Measurements from ENCODE around the gene NME7.

NME7 gene

DNA sequence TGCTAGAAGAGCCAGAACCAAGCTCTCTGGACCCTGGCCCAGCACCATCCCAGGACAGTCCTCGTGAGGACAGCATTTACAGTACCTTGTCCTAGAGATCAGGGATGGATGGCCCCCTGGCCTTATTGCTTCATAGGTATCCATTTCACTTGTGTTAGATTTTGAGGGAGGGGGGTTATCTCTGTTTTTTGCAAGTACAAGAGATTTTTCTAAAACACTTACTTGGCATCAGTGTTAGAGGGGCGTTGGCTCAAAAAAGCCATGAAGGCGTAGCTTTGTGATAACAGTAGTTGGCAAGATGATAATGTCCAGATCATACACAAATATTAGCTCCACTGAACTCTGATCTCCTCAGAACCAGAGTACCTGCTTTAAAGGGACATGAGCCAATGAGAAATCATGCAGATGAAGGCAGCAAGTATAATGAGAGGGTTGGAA, 266.9 kb downstream of the NME7 start:
- H3K36me3 ChIP-seq (ENCODE audit: control insufficient read depth in 4 of 4, insufficient read depth in 4 of 4, low read length in 3 of 4) = no peaks in the 10 kb centered on the region
- CTCF ChIA-PET = interaction anchor here (1.0 to 1.6 kb wide), 4 partner anchors 8 to 250 kb away, joined by 3 to 5 read pairs (median 4); no protein-coding TSS in a partner anchor
- no peak overlapping the region for H3K27ac ChIP-seq (ENCODE audit: insufficient read depth in 1 of 2, low read depth in 1 of 2, low read length in 2 of 2, poor library complexity in 1 of 2, severe bottlenecking in 2 of 2)
- POLR2A ChIA-PET = no interaction called here
- peaks cover 0 to 8% (median 8%) of the 10 kb centered on the region in 4 experiments for H3K4me1 ChIP-seq (ENCODE audit: control extremely low read depth in 1 of 4, control insufficient read depth in 4 of 4, insufficient read depth in 4 of 4, low read length in 3 of 4)
- no peak for DNase-seq
- no peaks in the 10 kb centered on the region for H3K9me3 ChIP-seq (ENCODE audit: control extremely low read depth in 1 of 5, control insufficient read depth in 4 of 5, insufficient read depth in 2 of 5, low read depth in 1 of 5, low read length in 4 of 5)
- no CpG with 5 or more reads among the region's 3 CpGs for WGBS (ENCODE audit: insufficient coverage)
- no peaks in the 10 kb centered on the region for H3K27me3 ChIP-seq (replicated peaks in 2 of 5; ENCODE audit: control insufficient read depth in 4 of 5, insufficient read depth in 5 of 5, low read length in 4 of 5)
- no peak overlapping the region for H3K4me3 ChIP-seq (ENCODE audit: control insufficient read depth in 1 of 7, extremely low read depth in 1 of 7, insufficient read depth in 4 of 7, low read depth in 2 of 7, low read length in 6 of 7)

DNA sequence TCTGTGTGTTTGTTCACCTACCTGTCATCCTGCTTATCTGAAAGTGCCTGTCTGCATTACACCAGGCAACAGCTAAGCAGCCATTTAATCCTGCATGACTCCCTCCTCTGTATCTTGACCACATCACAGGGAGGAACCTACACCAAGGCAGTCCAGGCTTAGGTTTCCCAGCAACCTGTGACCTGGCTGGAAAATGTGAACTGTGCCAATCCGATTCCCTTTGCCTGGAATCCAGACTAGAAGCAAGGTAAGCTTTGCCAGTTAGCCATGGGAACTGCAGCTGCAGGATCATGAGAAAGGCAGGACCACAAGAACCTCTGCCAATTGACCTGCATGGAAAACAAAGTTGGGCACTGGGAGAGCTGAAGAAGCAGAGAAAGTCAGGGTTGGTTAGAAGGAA, 267.4 kb downstream of the NME7 start:
- 100% methylated on average over 1 of the region's 1 CpG for WGBS (ENCODE audit: insufficient coverage)
- POLR2A ChIA-PET = no interaction called here
- peaks cover 0 to 4% (median 3%) of the 10 kb centered on the region in 4 experiments for H3K4me1 ChIP-seq (ENCODE audit: control extremely low read depth in 1 of 4, control insufficient read depth in 4 of 4, insufficient read depth in 4 of 4, low read length in 3 of 4)

DNA sequence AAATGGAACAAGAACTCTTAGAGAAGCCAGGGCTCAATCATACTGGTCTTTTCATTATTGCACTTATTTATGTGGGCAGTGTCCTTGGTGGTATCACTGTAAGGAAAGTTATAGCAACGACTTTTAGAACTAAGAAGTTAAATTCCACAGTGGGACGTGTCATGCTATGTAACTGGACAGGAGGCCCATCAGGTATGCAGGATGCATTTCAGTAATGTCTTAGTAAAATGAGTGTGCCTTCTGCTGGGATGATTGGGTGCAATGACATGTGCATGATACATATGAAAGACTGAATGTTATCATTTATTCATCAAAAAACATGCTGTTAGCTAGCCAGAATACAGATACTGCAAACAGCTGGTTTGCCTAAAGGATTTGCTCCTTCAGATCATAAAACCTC, 268.0 kb downstream of the NME7 start:
- no peaks in the 10 kb centered on the region for H3K4me1 ChIP-seq (ENCODE audit: control extremely low read depth in 1 of 4, control insufficient read depth in 4 of 4, insufficient read depth in 4 of 4, low read length in 3 of 4)
- H3K36me3 ChIP-seq (ENCODE audit: control insufficient read depth in 4 of 4, insufficient read depth in 4 of 4, low read length in 3 of 4) = no peaks in the 10 kb centered on the region
- no peak overlapping the region for H3K4me3 ChIP-seq (ENCODE audit: control insufficient read depth in 1 of 7, extremely low read depth in 1 of 7, insufficient read depth in 4 of 7, low read depth in 2 of 7, low read length in 6 of 7)
- POLR2A ChIA-PET = no interaction called here
- H3K9me3 ChIP-seq (ENCODE audit: control extremely low read depth in 1 of 5, control insufficient read depth in 4 of 5, insufficient read depth in 2 of 5, low read depth in 1 of 5, low read length in 4 of 5) = no peaks in the 10 kb centered on the region
- no peak for DNase-seq
- 100% methylated on average over 2 of the region's 2 CpGs for WGBS (ENCODE audit: insufficient coverage)
- H3K27ac ChIP-seq (ENCODE audit: insufficient read depth in 1 of 2, low read depth in 1 of 2, low read length in 2 of 2, poor library complexity in 1 of 2, severe bottlenecking in 2 of 2) = no peak overlapping the region
- CTCF ChIA-PET = interaction anchor here (0.8 to 1.1 kb wide), 2 partner anchors 10 to 13 kb away, joined by 3 read pairs; no protein-coding TSS in a partner anchor
- no peaks in the 10 kb centered on the region for H3K27me3 ChIP-seq (replicated peaks in 2 of 5; ENCODE audit: control insufficient read depth in 4 of 5, insufficient read depth in 5 of 5, low read length in 4 of 5)

More for the DNA sequence above, 267.4 kb downstream of the NME7 start:
- H3K36me3 ChIP-seq (ENCODE audit: control insufficient read depth in 4 of 4, insufficient read depth in 4 of 4, low read length in 3 of 4) = no peaks in the 10 kb centered on the region
- no peak for DNase-seq
- no peak overlapping the region for H3K4me3 ChIP-seq (ENCODE audit: control insufficient read depth in 1 of 7, extremely low read depth in 1 of 7, insufficient read depth in 4 of 7, low read depth in 2 of 7, low read length in 6 of 7)
- no peak overlapping the region for H3K27ac ChIP-seq (ENCODE audit: insufficient read depth in 1 of 2, low read depth in 1 of 2, low read length in 2 of 2, poor library complexity in 1 of 2, severe bottlenecking in 2 of 2)
- CTCF ChIA-PET = interaction anchor here (1.0 to 1.6 kb wide), 3 partner anchors 8 to 250 kb away, joined by 3 to 5 read pairs (median 3); no protein-coding TSS in a partner anchor
- no peaks in the 10 kb centered on the region for H3K9me3 ChIP-seq (ENCODE audit: control extremely low read depth in 1 of 5, control insufficient read depth in 4 of 5, insufficient read depth in 2 of 5, low read depth in 1 of 5, low read length in 4 of 5)
- H3K27me3 ChIP-seq (replicated peaks in 2 of 5; ENCODE audit: control insufficient read depth in 4 of 5, insufficient read depth in 5 of 5, low read length in 4 of 5) = no peaks in the 10 kb centered on the region

DNA sequence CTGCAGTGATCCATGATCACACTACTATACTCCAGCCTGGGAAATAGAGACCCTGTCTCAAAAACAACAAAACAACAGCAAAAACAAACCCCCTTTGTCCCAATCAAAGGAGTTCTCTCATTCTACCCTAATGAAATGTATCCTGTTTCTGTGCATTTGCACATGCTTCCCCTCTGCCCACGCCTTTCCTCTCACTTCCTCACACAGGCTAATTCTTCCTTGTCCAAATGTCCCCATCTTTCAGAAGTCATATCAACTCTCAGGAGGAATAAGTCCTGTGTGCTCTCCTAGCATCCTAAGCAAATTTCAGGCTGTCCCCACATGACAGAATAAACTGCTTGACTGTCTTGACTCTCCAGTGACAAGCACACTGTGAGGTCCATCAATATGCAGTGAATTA, 269.2 kb downstream of the NME7 start:
- no peak overlapping the region for H3K4me3 ChIP-seq (ENCODE audit: control insufficient read depth in 1 of 7, extremely low read depth in 1 of 7, insufficient read depth in 4 of 7, low read depth in 2 of 7, low read length in 6 of 7)
- no peak for DNase-seq
- no peaks in the 10 kb centered on the region for H3K9me3 ChIP-seq (ENCODE audit: control extremely low read depth in 1 of 5, control insufficient read depth in 4 of 5, insufficient read depth in 2 of 5, low read depth in 1 of 5, low read length in 4 of 5)
- ChIA-PET POLR2A (no interaction called here), CTCF (no interaction called here)
- no peaks in the 10 kb centered on the region for H3K4me1 ChIP-seq (ENCODE audit: control extremely low read depth in 1 of 4, control insufficient read depth in 4 of 4, insufficient read depth in 4 of 4, low read length in 3 of 4)
- no peaks in the 10 kb centered on the region for H3K27me3 ChIP-seq (replicated peaks in 2 of 5; ENCODE audit: control insufficient read depth in 4 of 5, insufficient read depth in 5 of 5, low read length in 4 of 5)
- no peaks in the 10 kb centered on the region for H3K36me3 ChIP-seq (ENCODE audit: control insufficient read depth in 4 of 4, insufficient read depth in 4 of 4, low read length in 3 of 4)
- no peak overlapping the region for H3K27ac ChIP-seq (ENCODE audit: insufficient read depth in 1 of 2, low read depth in 1 of 2, low read length in 2 of 2, poor library complexity in 1 of 2, severe bottlenecking in 2 of 2)
- WGBS (ENCODE audit: insufficient coverage) = 100% methylated on average over 1 of the region's 1 CpG

DNA sequence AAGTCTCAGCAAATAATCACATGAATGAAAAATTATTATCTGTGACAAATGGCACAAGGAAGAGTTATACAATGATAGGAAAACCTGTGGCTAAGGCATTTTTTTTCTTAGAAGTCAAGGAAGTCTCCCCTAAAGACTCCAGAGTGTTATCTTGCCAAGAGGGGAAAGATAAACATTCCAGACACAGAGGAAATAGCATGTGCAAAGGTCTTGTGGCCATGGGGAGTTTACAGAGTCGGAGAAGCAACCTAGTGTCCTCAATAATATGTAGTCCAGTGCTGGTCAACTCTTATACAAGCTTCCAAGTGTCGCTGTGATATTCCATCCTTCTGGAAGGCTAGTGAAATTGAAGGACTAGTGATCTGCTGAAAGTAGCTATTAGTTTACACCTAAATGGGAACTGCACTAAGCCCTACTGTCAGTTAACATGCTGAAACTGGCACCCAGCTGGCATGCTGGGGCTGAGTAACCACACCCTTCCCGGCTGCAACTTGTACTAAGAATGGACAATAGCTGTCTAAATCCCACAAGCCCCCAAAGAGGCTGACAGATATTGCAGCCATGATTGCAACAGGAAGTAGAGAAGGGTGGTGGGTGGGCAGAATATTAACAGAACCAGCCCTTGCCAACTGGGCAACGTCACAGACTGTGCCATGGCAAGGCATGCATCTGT, 272.6 kb downstream of the NME7 start:
- CTCF ChIA-PET = interaction anchor here (1.2 kb wide), 1 partner anchor 10 kb away, joined by 4 read pairs; no protein-coding TSS in a partner anchor

DNA sequence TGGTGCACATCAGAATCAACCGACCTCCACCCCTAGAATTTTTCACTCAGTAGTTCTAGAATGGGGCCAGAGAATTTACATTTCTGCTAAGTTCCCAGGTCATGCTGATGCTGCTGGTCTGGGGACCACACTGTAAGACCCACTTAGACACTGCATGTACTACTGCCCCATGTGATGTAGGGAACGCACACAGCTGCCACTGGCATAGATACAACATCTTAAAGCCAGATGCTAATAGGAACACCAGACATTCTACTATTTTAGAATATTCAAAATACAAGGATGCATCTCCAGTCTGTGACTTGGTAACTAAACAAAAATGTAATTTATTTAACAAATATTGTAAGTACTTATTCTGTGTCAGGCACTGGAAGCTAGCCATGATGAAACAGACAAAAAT, 275.2 kb downstream of the NME7 start:
- CTCF ChIA-PET = interaction anchor here (1.8 kb wide), 1 partner anchor 9 kb away, joined by 5 read pairs; no protein-coding TSS in a partner anchor
- 100% methylated on average over 1 of the region's 2 CpGs for WGBS (ENCODE audit: insufficient coverage)
- H3K4me3 ChIP-seq (ENCODE audit: control insufficient read depth in 1 of 7, extremely low read depth in 1 of 7, insufficient read depth in 4 of 7, low read depth in 2 of 7, low read length in 6 of 7) = no peak overlapping the region
- no peak overlapping the region for H3K27ac ChIP-seq (ENCODE audit: insufficient read depth in 1 of 2, low read depth in 1 of 2, low read length in 2 of 2, poor library complexity in 1 of 2, severe bottlenecking in 2 of 2)
- no peak for DNase-seq
- H3K9me3 ChIP-seq (ENCODE audit: control extremely low read depth in 1 of 5, control insufficient read depth in 4 of 5, insufficient read depth in 2 of 5, low read depth in 1 of 5, low read length in 4 of 5) = no peaks in the 10 kb centered on the region
- H3K27me3 ChIP-seq (replicated peaks in 2 of 5; ENCODE audit: control insufficient read depth in 4 of 5, insufficient read depth in 5 of 5, low read length in 4 of 5) = no peaks in the 10 kb centered on the region
- POLR2A ChIA-PET = no interaction called here
- H3K36me3 ChIP-seq (ENCODE audit: control insufficient read depth in 4 of 4, insufficient read depth in 4 of 4, low read length in 3 of 4) = no peaks in the 10 kb centered on the region
- peaks cover 0 to 4% (median 2%) of the 10 kb centered on the region in 4 experiments for H3K4me1 ChIP-seq (ENCODE audit: control extremely low read depth in 1 of 4, control insufficient read depth in 4 of 4, insufficient read depth in 4 of 4, low read length in 3 of 4)

More for the DNA sequence above, 272.6 kb downstream of the NME7 start:
- Histone ChIP-seq H3K36me3 (ENCODE audit: control insufficient read depth in 4 of 4, insufficient read depth in 4 of 4, low read length in 3 of 4) (no peaks in the 10 kb centered on the region), H3K27me3 (replicated peaks in 2 of 5; ENCODE audit: control insufficient read depth in 4 of 5, insufficient read depth in 5 of 5, low read length in 4 of 5) (no peaks in the 10 kb centered on the region), H3K4me1 (ENCODE audit: control extremely low read depth in 1 of 4, control insufficient read depth in 4 of 4, insufficient read depth in 4 of 4, low read length in 3 of 4) (no peaks in the 10 kb centered on the region), H3K27ac (ENCODE audit: insufficient read depth in 1 of 2, low read depth in 1 of 2, low read length in 2 of 2, poor library complexity in 1 of 2, severe bottlenecking in 2 of 2) (no peak overlapping the region), H3K9me3 (ENCODE audit: control extremely low read depth in 1 of 5, control insufficient read depth in 4 of 5, insufficient read depth in 2 of 5, low read depth in 1 of 5, low read length in 4 of 5) (no peaks in the 10 kb centered on the region), H3K4me3 (ENCODE audit: control insufficient read depth in 1 of 7, extremely low read depth in 1 of 7, insufficient read depth in 4 of 7, low read depth in 2 of 7, low read length in 6 of 7) (no peak overlapping the region)
- no peak for DNase-seq
- POLR2A ChIA-PET = no interaction called here
- WGBS (ENCODE audit: insufficient coverage) = 100% methylated on average over 4 of the region's 4 CpGs

DNA sequence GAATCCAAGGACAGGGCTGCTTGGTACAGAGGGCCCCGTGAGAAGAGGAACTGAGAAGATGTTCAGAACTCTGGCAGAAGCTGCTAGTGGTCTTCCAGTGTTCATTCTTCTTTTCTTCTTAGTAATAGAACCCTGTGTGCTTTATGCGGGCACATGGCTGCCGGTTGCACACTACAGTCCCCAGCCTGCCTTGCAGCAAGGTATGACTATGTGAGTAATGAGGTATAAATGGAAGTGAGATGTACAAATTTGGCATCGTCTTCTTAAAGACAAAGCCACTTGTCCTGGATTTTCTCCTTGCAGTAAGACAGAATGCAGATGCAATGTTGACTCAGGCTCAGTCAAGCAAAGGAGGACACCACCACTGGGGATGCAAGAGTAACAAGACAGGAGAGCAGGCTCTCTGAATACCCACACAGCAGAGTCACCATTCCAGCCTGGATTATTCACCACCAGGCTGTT, 276.1 kb downstream of the NME7 start:
- ChIA-PET CTCF (interaction anchor here (1.8 kb wide), 1 partner anchor 9 kb away, joined by 5 read pairs; no protein-coding TSS in a partner anchor), POLR2A (no interaction called here)
- Histone ChIP-seq H3K4me1 (ENCODE audit: control extremely low read depth in 1 of 4, control insufficient read depth in 4 of 4, insufficient read depth in 4 of 4, low read length in 3 of 4) (peaks cover 2 to 13% (median 7%) of the 10 kb centered on the region in 4 experiments), H3K36me3 (ENCODE audit: control insufficient read depth in 4 of 4, insufficient read depth in 4 of 4, low read length in 3 of 4) (no peaks in the 10 kb centered on the region), H3K27me3 (replicated peaks in 2 of 5; ENCODE audit: control insufficient read depth in 4 of 5, insufficient read depth in 5 of 5, low read length in 4 of 5) (no peaks in the 10 kb centered on the region), H3K4me3 (ENCODE audit: control insufficient read depth in 1 of 7, extremely low read depth in 1 of 7, insufficient read depth in 4 of 7, low read depth in 2 of 7, low read length in 6 of 7) (no peak overlapping the region), H3K27ac (ENCODE audit: insufficient read depth in 1 of 2, low read depth in 1 of 2, low read length in 2 of 2, poor library complexity in 1 of 2, severe bottlenecking in 2 of 2) (no peak overlapping the region), H3K9me3 (ENCODE audit: control extremely low read depth in 1 of 5, control insufficient read depth in 4 of 5, insufficient read depth in 2 of 5, low read depth in 1 of 5, low read length in 4 of 5) (no peaks in the 10 kb centered on the region)
- no peak for DNase-seq
- 100% methylated on average over 4 of the region's 4 CpGs for WGBS (ENCODE audit: insufficient coverage)

All from common myeloid progenitor, CD34-positive (primary cell).